ENCODE results near the gene SPTSSA. TPM values are rescaled to one million over a fixed set of nuclear protein-coding genes. Genes with fewer than 3 reads are reported as not detected.

SPTSSA gene
- total RNA-seq, 1 experiment from 2014 or later: 14.0 TPM

DNA sequence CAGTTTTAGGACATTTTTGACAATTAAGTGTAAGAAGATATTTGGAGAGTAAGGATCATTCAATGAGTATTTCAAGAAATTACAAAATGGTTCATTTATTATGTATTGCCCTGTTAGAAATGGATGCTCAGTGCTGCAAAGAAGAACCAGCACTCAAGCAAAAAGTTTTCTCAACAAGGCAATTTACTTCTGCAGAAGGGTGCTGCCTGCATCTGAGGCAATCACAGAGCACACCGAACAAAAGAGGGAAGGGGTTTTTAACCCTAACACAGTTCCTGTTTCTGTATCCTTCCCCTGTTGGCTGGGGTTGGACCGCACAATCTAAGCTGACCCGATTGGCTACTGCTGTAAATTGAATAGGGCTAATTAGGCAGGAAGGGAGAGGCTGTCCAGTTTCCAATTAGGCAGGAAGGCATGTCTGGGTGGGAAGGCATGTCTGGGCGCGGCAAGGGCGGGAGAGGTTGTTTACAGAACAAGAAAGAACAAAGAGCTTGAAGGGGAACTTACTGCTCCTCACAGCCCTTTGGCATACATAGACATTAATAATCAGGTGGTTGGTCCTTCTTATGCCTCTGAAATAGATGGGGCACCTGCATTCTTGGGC, 41.4 kb downstream of the SPTSSA start:
- CTCF ChIA-PET: no interaction called here

DNA sequence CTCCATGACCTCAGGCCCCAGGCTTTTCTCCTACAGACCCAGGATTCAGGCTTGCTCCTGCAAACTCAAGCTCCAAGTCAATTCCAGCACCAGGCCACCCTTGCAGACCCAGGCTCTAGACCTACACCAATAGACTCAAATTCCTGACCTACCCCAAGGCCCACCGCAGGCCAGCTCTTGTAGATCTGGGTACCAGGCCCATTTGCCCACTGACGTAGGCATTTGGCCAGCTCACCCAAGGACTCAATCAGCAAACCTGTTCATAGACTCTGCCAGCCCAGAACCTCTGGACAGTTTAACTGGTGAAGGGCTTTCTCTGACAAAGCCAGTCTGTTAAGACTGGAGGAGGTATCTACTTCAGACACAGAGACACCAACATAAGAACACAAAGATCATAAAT, 52.3 kb downstream of the SPTSSA start:
- no TSS peak for BruUV-seq (replicated peaks)
- TF ChIP-seq, protein P1, sequence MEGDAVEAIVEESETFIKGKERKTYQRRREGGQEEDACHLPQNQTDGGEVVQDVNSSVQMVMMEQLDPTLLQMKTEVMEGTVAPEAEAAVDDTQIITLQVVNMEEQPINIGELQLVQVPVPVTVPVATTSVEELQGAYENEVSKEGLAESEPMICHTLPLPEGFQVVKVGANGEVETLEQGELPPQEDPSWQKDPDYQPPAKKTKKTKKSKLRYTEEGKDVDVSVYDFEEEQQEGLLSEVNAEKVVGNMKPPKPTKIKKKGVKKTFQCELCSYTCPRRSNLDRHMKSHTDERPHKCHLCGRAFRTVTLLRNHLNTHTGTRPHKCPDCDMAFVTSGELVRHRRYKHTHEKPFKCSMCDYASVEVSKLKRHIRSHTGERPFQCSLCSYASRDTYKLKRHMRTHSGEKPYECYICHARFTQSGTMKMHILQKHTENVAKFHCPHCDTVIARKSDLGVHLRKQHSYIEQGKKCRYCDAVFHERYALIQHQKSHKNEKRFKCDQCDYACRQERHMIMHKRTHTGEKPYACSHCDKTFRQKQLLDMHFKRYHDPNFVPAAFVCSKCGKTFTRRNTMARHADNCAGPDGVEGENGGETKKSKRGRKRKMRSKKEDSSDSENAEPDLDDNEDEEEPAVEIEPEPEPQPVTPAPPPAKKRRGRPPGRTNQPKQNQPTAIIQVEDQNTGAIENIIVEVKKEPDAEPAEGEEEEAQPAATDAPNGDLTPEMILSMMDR (conservative IDR thresholded peaks at IDR 0.05; ENCODE audit: low read depth, low read length): no peak
- TF ChIP-seq EZH2phosphoT487 (IDR thresholded peaks at IDR 0.05; ENCODE audit: borderline replicate concordance, low read length) (no peak), EZH2 (IDR thresholded peaks at IDR 0.05; ENCODE audit: low read length, unreplicated experiment) (no peak)
- Histone ChIP-seq H3K9me2 (replicated peaks; ENCODE audit: low read length) (no peaks in the 10 kb centered on the region), H3K79me2 (ENCODE audit: low read length) (no peaks in the 10 kb centered on the region), H4K20me1 (ENCODE audit: low read length) (no peaks in the 10 kb centered on the region), H3K4me3 (ENCODE audit: low read length) (no peak overlapping the region), H3K9me3 (ENCODE audit: low read length) (peaks cover 6% of the 10 kb centered on the region; the same call in 1 of the 2 replicates), H3K4me1 (ENCODE audit: insufficient read depth, low read length) (no peaks in the 10 kb centered on the region), H3K9ac (ENCODE audit: low read length) (no peak overlapping the region), H3K27ac (ENCODE audit: low read length) (no peak overlapping the region), H2AFZ (ENCODE audit: low read length) (no peak overlapping the region), H3K27me3 (ENCODE audit: low read length) (no peaks in the 10 kb centered on the region), H3K36me3 (ENCODE audit: low read depth, low read length) (no peaks in the 10 kb centered on the region), H3K4me2 (ENCODE audit: low read length) (no peak overlapping the region), H3F3A (ENCODE audit: low read length, unreplicated experiment) (no peaks in the 10 kb centered on the region)
- intact Hi-C loops (cut with micrococcal nuclease): no loop called here
- CTCF ChIA-PET: no interaction called here
- DNase-seq (no peak), ATAC-seq (no peak)
- POLR2A ChIA-PET (ENCODE audit: unreplicated experiment): no interaction called here

More for the DNA sequence above, 41.4 kb downstream of the SPTSSA start:
- DNase-seq (no peak), ATAC-seq (no peak)
- no peak overlapping the region for H3K4me2 ChIP-seq (ENCODE audit: low read length)
- H2AFZ ChIP-seq (ENCODE audit: low read length): no peak overlapping the region
- intact Hi-C loops (cut with micrococcal nuclease): no loop called here
- H3K4me3 ChIP-seq (ENCODE audit: low read length): no peak overlapping the region
- no peaks in the 10 kb centered on the region for H3K79me2 ChIP-seq (ENCODE audit: low read length)
- 0 out of 2 replicates have a peak, but pooled peaks cover 5% of the 10 kb centered on the region for H3K9me3 ChIP-seq (ENCODE audit: low read length)
- H3K27ac ChIP-seq (ENCODE audit: low read length): no peak overlapping the region
- POLR2A ChIA-PET (ENCODE audit: unreplicated experiment): no interaction called here
- no peak for TF ChIP-seq EZH2phosphoT487 (IDR thresholded peaks at IDR 0.05; ENCODE audit: borderline replicate concordance, low read length)
- TF ChIP-seq EZH2 (IDR thresholded peaks at IDR 0.05; ENCODE audit: low read length, unreplicated experiment): no peak
- TF ChIP-seq, protein P1 (conservative IDR thresholded peaks at IDR 0.05; ENCODE audit: low read depth, low read length): no peak
- H4K20me1 ChIP-seq (ENCODE audit: low read length): no peaks in the 10 kb centered on the region
- no peaks in the 10 kb centered on the region for H3K27me3 ChIP-seq (ENCODE audit: low read length)
- no TSS peak for BruUV-seq (replicated peaks)
- no peaks in the 10 kb centered on the region for H3K36me3 ChIP-seq (ENCODE audit: low read depth, low read length)
- H3K9ac ChIP-seq (ENCODE audit: low read length): no peak overlapping the region
- no peaks in the 10 kb centered on the region for H3K4me1 ChIP-seq (ENCODE audit: insufficient read depth, low read length)
- H3F3A ChIP-seq (ENCODE audit: low read length, unreplicated experiment): no peaks in the 10 kb centered on the region
- no peaks in the 10 kb centered on the region for H3K9me2 ChIP-seq (replicated peaks; ENCODE audit: low read length)

DNA sequence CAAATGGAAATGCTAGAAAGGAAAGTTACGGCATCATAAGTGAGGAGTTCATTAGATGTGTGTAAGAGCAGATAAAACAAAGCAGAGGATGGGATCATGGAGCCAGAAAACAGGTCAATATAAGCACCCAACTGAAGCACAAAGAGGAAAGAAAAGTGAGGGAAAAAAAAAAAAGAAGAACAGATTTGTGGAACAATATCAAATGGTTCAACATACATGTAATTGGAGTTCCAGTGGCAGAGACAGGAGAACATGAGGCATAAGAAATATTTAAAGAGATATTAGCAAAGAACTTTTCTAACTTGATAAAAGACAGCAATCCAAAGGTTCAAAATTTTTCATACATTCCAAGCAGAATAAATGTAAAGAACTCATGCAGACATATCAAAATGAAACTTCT, 54.1 kb downstream of the SPTSSA start:
- Histone ChIP-seq H3K79me2 (ENCODE audit: low read length) (no peaks in the 10 kb centered on the region), H3K27me3 (ENCODE audit: low read length) (no peaks in the 10 kb centered on the region), H3K4me1 (ENCODE audit: insufficient read depth, low read length) (no peaks in the 10 kb centered on the region), H3F3A (ENCODE audit: low read length, unreplicated experiment) (no peaks in the 10 kb centered on the region), H3K9me2 (replicated peaks; ENCODE audit: low read length) (no peaks in the 10 kb centered on the region), H3K36me3 (ENCODE audit: low read depth, low read length) (no peaks in the 10 kb centered on the region), H3K4me2 (ENCODE audit: low read length) (no peak overlapping the region), H4K20me1 (ENCODE audit: low read length) (no peaks in the 10 kb centered on the region), H2AFZ (ENCODE audit: low read length) (no peak overlapping the region), H3K4me3 (ENCODE audit: low read length) (no peak overlapping the region), H3K27ac (ENCODE audit: low read length) (no peak overlapping the region), H3K9ac (ENCODE audit: low read length) (no peak overlapping the region), H3K9me3 (ENCODE audit: low read length) (peaks cover 6% of the 10 kb centered on the region; the same call in 1 of the 2 replicates)
- ChIA-PET CTCF (no interaction called here), POLR2A (ENCODE audit: unreplicated experiment) (no interaction called here)
- BruUV-seq (replicated peaks): no TSS peak
- ATAC-seq: no peak
- no peak for DNase-seq
- intact Hi-C loops (cut with micrococcal nuclease): no loop called here
- TF ChIP-seq EZH2phosphoT487 (IDR thresholded peaks at IDR 0.05; ENCODE audit: borderline replicate concordance, low read length) (no peak), EZH2 (IDR thresholded peaks at IDR 0.05; ENCODE audit: low read length, unreplicated experiment) (no peak)
- TF ChIP-seq, protein P1 (conservative IDR thresholded peaks at IDR 0.05; ENCODE audit: low read depth, low read length): no peak
